ENCODE data around the gene WNT6.
"Not testable (repeated sequence)": the region's sequence is repeated elsewhere in the genome, so short reads cannot be mapped to it uniquely, and the experiment has no call there.

The WNT6 gene

DNA sequence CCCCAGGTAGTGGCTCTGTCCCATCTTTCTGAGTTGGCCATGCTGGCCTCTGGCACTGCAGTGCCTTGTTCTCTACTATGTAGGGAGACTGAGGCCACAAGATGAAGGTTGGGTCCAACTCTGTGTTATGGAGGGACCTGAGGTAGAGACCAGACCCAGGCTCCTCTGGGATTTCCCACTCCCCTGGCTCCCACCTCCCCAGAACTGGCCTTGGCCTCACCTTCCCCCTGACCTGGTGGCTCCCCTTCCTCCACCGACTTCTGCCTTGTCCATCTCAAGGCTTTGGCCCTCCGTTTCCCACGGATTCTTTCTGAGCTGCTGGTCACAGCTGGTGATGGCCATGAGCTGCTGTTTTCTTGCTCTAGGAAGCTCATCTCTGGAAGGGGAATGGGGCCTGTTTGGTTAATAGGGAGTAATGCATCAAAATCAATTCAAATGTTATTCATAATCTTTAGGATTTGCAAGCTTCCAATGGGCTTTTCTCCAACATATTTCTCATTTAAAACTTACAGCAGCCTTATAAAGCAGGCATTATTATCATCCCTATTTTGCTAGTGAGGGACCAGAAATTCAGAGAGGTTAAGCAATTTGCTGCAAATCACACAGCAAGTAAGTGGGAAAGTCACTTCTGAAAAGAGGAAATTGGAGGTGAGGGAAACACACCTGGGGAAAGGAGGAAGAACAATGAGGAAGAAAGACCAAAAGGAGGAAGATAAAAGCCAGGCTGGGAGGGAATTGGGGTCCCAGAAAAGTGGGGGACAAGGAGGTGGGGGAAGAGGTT lies 28.9 kb upstream of the WNT6 start:
- DNase-seq, result no peak

- DNase-seq, result no peak
These were observed 28.1 kb upstream of the WNT6 start, which contains the start of gene PRKAG3 for GRCh38 chr2:218831378-218831990. TSS of gene PRKAG3 (minus strand) at chr2:218831803.

DNA sequence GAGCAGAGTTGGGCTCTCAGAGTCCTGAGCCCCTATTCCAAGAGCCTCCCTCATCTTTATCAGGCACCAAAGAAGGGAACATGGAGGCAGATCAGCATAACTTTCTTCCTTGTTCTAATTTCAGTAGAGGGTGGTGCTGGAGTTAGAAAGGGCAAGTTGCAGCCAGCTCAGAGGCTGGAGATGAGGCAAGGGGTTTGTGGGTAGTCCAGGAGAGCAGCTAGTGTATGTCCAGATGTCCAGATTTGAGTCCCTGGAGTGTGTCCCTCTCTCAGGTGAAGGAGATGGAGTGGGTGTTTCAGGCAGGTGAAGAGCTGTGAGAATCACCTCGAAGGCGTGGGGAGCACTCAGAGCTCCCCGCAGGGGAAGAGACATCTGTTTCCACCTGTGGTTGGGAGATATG lies 27.5 kb upstream of the WNT6 start:
- DNase-seq, result no peak

DNA sequence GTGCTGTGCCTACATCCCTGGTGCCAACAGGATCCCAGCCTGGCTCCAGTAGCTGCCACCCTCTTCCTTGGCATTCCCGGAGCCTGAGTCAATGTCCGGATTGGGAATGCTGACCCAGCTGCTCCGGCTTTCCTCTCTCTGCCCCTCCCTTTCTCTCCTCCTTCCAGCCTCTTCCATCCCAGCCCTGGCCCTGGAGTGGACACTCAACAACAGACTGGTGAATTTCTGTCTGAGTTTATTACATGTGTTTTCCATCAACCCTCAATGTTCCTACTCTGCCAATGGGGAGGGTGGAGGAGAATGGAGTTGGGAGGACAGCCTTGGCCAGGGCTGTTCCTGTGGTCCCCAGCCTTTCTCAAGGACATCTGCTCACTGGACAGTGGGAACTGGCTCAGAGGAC lies 27.1 kb upstream of the WNT6 start:
- no peak for DNase-seq

DNA sequence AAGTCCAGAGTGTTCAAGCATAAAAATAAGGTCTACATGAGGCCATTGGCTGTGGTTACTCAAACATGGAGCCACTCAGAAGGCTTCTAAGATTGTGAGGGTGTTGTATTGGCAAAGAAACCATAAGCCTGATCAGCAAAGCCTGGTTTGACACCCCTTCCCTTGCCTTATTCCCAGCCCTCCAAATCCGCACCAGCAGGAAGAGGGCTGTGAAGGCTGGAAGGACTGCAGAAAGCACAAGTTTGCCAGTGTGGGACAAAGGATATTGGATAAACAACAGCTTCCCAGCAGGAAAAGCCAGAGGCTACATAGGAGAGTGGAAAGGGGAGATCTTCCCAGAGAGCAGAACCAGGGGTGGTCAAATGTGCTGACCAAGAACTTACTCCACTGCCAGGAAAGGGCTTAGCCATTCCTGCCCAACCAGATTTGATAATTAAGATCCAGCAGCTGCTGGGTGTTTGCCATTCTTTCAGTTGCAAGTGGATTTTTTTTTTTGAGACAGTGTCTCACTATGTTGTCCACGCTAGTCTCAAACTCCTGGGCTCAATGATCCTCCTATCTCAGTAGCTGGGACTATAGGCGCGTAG lies 26.5 kb upstream of the WNT6 start:
- DNase-seq, result no peak

GRCh38 chr2:218834685-218835084 lies 24.9 kb upstream of the WNT6 start:
- no peak for DNase-seq

GRCh38 chr2:218837495-218837894 lies 22.1 kb upstream of the WNT6 start:
- no peak for DNase-seq

- no peak for DNase-seq
These were observed 20.2 kb upstream of the WNT6 start for GRCh38 chr2:218839430-218839829.

GRCh38 chr2:218839888-218840287 lies 19.7 kb upstream of the WNT6 start:
- DNase-seq, result no peak

GRCh38 chr2:218844334-218844733 lies 15.3 kb upstream of the WNT6 start:
- not testable (repeated sequence) for DNase-seq

GRCh38 chr2:218846963-218847362 lies 12.6 kb upstream of the WNT6 start:
- not testable (repeated sequence) for DNase-seq

- no peak for DNase-seq
These were observed 9.9 kb upstream of the WNT6 start for GRCh38 chr2:218849721-218850120.

DNA sequence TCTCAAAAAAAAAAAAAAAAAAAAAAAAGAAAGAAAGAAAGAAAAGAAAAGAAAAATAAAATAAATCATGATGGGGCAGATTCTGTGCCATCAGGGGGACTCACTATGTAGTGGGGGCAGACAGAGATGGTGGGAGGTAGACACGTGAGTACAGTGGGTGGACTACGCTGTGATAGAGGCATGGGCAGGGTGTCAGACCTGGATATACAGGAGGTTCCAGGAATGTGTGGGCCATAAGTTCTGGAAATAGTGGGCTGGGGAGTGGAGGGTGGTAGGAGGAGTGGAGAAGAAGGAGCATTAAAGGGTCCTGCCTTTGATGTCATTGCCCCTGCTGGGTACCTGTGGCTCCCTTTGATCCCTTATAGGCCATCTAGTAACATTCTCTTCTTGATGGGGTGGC lies 8.8 kb upstream of the WNT6 start:
- no peak for DNase-seq

- no peak for DNase-seq
These were observed 8.3 kb upstream of the WNT6 start for GRCh38 chr2:218851286-218851685.

DNA sequence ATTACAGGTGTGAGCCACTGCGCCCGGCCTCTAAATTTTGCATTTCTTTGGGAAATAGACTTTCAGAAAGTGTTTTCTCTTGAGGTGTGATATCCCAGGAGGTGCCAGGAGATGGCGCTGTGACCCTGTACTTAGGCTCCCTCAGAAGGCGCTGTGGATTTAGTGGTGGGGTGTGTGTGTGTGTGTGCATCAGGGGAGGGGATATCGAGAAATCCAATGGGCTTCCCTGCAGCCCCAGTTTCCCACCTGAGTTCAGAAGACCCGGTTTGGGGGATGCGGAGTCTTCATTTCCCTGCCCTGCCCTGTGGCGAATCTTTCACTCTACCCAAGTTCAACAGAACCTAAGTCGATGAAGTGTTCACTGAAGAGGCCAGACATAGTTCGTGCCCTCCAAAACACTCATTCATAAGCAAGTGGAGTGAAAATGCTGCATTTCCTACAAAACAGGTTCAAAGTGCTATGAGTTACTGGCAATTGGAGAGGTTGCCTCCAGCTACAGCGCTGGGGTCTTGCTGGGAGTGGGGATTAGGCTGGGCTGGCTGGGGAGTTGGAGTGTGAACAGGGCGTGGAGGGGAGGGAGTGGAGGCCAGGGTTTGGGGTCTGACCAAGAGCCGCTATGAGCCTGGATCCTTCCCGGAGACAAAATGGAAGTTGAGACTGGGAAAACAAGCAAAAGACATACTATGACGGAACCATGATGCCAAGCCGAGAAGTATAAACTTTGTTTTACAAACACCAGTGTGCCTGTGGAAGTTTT lies 6.5 kb upstream of the WNT6 start:
- DNase-seq, result peak; percentile 72 to 79

DNA sequence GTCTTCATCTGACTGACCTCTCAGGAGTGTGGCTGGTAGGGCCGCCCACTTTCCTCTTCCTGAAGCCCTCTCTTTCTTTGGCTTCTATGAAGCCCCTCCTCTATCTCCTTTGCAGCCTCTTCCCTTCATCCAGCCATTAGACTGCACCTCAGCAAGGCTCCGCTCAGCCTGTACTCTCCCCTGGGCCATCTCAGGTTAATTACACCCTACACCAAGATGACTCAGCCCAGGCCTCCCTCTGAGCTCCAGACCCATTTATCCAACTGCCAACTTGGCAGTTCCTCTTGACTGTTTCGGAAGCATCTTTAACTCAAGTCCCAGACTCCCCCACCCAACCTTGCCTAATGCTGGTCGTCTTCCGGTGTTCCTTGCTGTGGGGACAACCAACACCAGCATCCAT lies 5.8 kb upstream of the WNT6 start:
- DNase-seq, result no peak

GRCh38 chr2:218854860-218855259 lies 4.7 kb upstream of the WNT6 start:
- DNase-seq, result no peak

DNA sequence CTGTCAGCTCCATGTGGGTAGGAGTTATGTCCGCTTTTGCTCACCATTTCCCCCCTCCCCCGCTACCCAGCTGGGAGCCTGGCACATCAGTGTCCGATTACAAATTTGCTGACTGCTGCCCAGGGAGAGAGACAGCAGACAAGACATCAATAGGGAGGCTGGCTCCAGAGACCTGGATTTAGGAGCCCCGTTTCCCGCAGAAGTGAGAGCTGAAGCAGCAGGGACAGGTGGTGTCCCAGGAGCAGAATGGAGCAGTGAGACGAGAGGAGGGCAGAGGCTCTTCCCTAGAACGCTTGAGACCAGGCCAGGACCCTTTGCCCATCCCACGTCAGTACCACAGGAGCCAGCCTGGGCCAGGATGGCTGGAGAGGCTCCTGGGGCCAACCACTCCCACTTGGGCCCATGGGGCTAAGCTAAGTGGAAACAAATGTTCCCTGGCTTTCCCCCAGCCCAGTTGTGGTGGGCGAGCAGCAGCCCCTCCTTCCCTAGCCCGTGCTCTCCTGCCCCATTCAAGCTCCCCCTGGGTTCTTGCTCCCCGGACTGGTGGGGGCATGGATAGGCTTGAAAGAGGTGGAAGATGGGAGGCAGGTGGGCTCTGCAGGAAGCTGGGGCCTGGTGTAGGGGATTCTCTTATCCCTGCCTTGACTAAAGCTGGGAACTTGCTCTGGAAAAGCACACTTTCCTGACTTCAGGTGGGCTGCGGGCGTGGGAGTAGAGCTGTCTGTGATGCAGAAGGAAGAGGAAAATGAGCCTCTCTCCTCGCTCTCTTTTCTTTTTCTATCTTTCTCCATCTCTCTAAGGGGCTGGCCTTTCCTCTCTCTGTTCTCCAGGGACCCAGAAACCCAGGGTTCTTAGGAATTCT lies 4.1 kb upstream of the WNT6 start:
- no peak for DNase-seq

- DNase-seq, result no peak
These were observed 3.3 kb upstream of the WNT6 start for GRCh38 chr2:218856167-218856895.

DNA sequence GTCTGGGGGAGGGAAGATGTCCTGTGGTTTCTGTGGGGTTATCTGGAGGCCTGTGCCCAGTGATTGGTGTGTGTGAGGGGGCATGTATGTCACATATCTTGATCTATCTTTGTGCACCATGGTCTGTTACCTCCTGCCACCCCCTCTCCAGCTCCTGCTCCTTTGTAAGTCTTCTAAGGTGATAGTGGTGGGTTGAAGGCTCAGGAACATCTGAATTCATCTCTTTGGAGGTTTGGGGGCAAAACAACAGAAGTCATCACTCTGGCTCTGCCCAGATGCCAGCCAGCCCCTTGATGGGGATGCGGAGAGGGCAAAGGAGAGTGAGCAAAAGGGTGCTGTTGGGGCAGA lies 2.7 kb upstream of the WNT6 start:
- DNase-seq, result no peak

GRCh38 chr2:218857371-218858137 lies 2.1 kb upstream of the WNT6 start:
- DNase-seq, result no peak
